GM21529 (cell line): ENCODE data around the gene SRGAP1.
A peak's percentile ranks its signal among the peaks of the same experiment; 100 is the strongest.
"Not testable (repeated sequence)": the region's sequence is repeated elsewhere in the genome, so short reads cannot be mapped to it uniquely, and the experiment has no call there.

Experiments used
- ATAC-seq: cut with Tn5 transposase; IDR thresholded peaks from one replicate; pipeline ENCODE4 v1.9.1; 2021; ENCODE audit not compliant: unreplicated experiment

Gene SRGAP1

GRCh38 chr12:64190140-64190539 lies 345.6 kb downstream of the SRGAP1 start:
- ATAC-seq = no peak

- ATAC-seq = peak; percentile 90
These were observed 348.3 kb downstream of the SRGAP1 start for GRCh38 chr12:64192644-64193444.

DNA sequence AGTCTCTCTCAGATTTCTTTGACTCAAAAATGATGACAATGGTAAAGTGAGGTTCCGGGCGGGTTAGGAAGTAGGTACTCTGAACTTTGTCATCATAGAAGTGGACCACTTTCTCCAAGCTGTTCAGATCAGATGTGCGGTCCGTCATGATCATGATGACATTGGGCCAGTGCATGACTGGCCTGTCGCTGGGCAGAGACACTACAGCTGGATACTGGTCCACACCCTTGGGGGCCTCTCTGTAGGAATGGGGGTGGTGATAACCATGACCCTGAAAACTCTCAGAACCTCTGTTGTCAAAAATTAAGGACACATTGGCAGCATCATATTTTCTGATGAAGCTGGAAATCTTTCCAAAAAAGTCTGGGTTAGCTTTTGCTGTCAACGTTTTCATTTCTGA lies 349.4 kb downstream of the SRGAP1 start:
- ATAC-seq = no peak

GRCh38 chr12:64194333-64195149 lies 350.0 kb downstream of the SRGAP1 start:
- no peak for ATAC-seq

GRCh38 chr12:64195841-64196240 lies 351.3 kb downstream of the SRGAP1 start:
- ATAC-seq = not testable (repeated sequence)

DNA sequence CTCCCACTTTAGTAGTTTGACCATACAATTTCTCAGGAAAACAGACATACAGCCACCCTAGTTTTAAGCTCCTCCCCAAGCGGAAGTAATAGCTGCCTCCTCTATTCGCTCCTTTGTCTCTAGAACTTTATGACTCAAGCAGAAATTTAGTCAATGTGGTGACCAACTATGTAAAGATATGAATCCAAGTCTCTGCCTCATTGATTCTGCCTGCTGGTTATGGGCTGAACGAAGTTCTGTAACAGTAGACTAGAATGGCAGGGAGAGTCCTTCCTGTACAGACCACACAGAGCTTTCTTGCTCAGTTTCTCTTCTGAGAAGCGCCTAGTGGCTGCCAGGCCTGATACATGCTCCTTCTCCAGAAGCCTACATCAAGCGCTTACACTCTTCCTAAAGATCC lies 358.5 kb downstream of the SRGAP1 start:
- no peak for ATAC-seq

GRCh38 chr12:64203775-64204174 lies 359.3 kb downstream of the SRGAP1 start:
- no peak for ATAC-seq

DNA sequence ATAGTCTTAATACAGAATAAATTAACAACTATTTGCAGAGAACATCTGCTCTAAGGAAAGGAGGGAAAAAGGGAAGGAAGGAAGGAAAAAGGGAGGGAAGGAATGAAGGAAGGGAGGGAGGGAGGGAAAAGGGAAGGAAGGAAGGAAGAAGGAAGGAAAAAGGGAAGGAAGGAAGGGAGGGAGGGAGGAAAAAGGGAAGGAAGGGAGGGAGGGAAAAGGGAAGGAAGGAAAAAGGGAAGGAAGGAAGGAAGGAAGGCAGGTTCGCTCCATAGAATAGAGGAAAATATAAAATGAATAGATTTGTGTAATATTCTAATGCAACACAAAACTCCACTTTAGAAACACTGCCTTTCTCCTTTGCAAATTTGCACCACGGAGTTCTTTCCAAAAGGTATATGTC lies 361.0 kb downstream of the SRGAP1 start:
- no peak for ATAC-seq

DNA sequence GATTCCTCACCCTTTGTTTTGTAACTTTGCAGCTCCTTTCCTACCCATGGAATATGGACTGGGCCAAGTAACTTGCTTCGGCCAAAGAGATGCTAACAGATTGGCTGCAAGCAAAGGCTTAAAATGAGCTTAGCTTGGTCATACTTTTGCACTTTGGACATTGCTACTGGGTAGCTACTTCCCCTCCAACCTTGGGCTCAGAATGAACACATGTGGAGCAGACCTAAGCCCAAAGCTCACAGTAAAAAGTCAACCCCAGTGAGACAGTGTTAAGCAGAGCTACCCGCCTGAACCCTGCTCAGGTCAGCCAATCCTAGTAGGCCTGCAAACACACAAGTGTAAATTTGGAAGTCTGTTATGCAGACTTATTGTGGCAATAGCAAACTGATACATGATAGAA lies 363.0 kb downstream of the SRGAP1 start:
- ATAC-seq = no peak
